Psoas muscle (tissue), 8 donors: Measurements from ENCODE around the gene PLSCR1. TPM values are rescaled to one million over a fixed set of nuclear protein-coding genes. Genes with fewer than 3 reads are reported as not detected.
"Not testable (repeated sequence)": the region's sequence is repeated elsewhere in the genome, so short reads cannot be mapped to it uniquely, and the experiment has no call there.

Experiments
- ATAC-seq, 4 donors: fragments of 200-7000 bp; cut with Tn5 transposase; one replicate each; pipeline ENCODE4 v1.9.1; 2020; ENCODE audit warnings: moderate library complexity in 3 of 4, mild to moderate bottlenecking in 2 of 4
- DNase-seq, 2 donors: peaks; one replicate each; pipeline ENCODE4 v3.0.0-alpha.2; 2020
- H3K27ac ChIP-seq: fragments of 200-600 bp; one replicate; pipeline ENCODE4 v1.8.0; 2022
- H3K27me3 ChIP-seq, 3 donors: fragments of 200-600 bp in 1 of 3; one replicate each; pipeline versions ENCODE4 v1.6.1 to v1.8.0; 2013 to 2022; ENCODE audit warnings: low read length in 2 of 3, mild to moderate bottlenecking in 2 of 3, moderate library complexity in 1 of 3; ENCODE audit not compliant: insufficient read depth in 3 of 3
- H3K36me3 ChIP-seq, 2 donors: fragments of 200-600 bp in 1 of 2; one replicate each; pipeline versions ENCODE4 v1.6.1 to v1.8.0; 2013 to 2022; ENCODE audit warnings: low read depth in 1 of 2, mild to moderate bottlenecking in 1 of 2, moderate library complexity in 1 of 2; ENCODE audit not compliant: insufficient read depth in 1 of 2
- H3K4me1 ChIP-seq: fragments of 200-600 bp; one replicate; pipeline ENCODE4 v1.8.0; 2022
- H3K4me3 ChIP-seq: fragments of 200-600 bp; one replicate; pipeline ENCODE4 v1.8.0; 2022; ENCODE audit warnings: mild to moderate bottlenecking
- H3K9me3 ChIP-seq: fragments of 200-600 bp; one replicate; pipeline ENCODE4 v1.8.0; 2022
- CTCF ChIP-seq: fragments of 200-600 bp; IDR thresholded peaks from one replicate; pipeline ENCODE4 v1.8.0; 2022; ENCODE audit warnings: antibody characterized with exemption
- WGBS, 3 donors: extraction: QIAGEN DNeasy Blood & Tissue Kit; methylation state at CpG; one replicate each; pipeline versions ENCODE4 v1.1.6 to v1.1.7; 2013; 5-methylcytosine and 5-hydroxymethylcytosine counted together
- intact Hi-C, 2 donors: fragments of 100-400 bp; cut with DNase I; formaldehyde crosslinking; loops; one replicate each; pipeline versions ENCODE4 v1.11.0 to v1.14.2; 2022
- polyA plus RNA-seq, 3 donors: library from polyadenylated mRNA; stranded (reverse); fragments of 200-250 nt; gene quantifications; one replicate each; pipeline ENCODE4 v1.2.3, GENCODE V29; 2013
- total RNA-seq, 4 donors: library from RNA; stranded (reverse); fragmentation: NEBNext Ultra II Directional in 2 of 4; extraction: Animal tissue kit (Norgen Biotek cat#: 25700) in 2 of 4; gene quantifications; one replicate each; pipeline versions ENCODE4 v1.2.1 to v1.2.4, GENCODE V29; 2021 to 2023
- donor health status: healthy with polysubstance abuse.
- donor health status: DM: no; HTN: no; CAD: no; lungs with moderate emphysema.
- donor health status: Bipolar disorder and iron deficiency.
- donor health status: healthy.
- donor health status: DM: yes; HTN: yes; CAD: no.
- donor health status: DM: no; HTN: no; CAD: no.
- donor health status: DM: no; HTN: no; CAD: no.
- donor health status: DM: yes; HTN: yes; CAD: no.

PLSCR1 gene
- total and polyA plus RNA-seq, 7 donors, result 7.1 to 31.0 (median 13.1) TPM

DNA sequence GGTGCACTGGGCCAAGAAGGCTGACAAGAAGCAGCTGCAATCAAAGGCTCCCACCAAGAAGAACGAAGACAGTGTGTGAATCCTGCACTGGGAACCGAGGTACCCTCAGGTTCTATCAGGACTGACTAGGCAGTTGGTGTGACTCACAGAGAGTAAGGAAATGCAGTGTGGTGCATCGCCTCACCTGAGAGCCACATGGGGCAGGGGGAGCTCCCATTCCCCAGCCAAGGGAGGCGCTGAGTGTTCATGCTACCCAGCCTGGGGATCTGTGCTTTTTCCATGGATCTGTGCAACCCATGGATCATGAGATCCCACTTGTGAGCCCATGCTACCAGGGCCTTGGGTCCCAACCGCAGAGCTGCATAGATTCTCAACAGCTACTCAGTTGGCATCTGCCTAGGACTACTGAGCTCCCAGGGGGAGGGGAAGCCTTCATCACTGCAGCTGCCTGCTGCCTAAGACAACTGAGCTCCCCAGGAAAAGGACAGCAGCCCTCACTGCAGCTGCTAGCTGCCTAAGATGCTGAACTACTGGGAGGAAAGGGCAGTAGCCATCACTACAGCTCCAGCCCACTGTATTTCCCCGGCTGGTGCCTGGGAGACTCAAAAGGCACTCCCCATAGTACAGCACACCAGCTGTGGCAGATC lies 68.2 kb downstream of the PLSCR1 start:
- Histone ChIP-seq H3K36me3 (no peaks in the 10 kb centered on the region), H3K4me3 (no peak overlapping the region), H3K27ac (no peak overlapping the region), H3K4me1 (no peaks in the 10 kb centered on the region), H3K27me3 (no peaks in the 10 kb centered on the region), H3K9me3 (no peaks in the 10 kb centered on the region)
- intact Hi-C loops, result no loop called here
- ATAC-seq (no peak), DNase-seq (no peak)
- WGBS, 3 donors, result 78 to 79% (median 79%) methylated on average over 6 of the region's 6 CpGs
- no peak for TF ChIP-seq CTCF

DNA sequence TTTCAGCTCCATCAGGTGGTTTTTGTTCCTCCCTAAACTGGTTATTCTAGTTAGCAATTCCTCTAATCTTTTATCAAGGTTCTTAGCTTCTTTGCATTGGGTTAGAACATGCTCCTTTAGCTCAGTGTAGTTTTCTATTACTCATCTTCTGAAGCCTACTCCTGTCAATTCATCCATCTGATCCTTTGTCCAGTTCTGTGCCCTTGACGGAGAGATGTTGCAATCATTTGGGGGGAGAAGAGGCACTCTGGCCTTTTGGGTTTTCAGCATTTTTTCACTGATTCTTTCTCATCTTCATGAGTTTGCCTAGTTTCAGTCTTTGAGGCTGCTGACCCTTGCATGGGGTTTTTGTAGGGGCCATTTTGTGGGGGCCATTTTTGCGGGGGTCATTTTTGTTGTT lies 69.4 kb downstream of the PLSCR1 start:
- WGBS, 3 donors, result 82 to 91% (median 88%) methylated on average over 2 of the region's 2 CpGs
- intact Hi-C loops, DNase-seq, H3K27ac ChIP-seq, H3K9me3 ChIP-seq, H3K36me3 ChIP-seq, H3K4me1 ChIP-seq, ATAC-seq, H3K27me3 ChIP-seq, H3K4me3 ChIP-seq: not testable (repeated sequence)

DNA sequence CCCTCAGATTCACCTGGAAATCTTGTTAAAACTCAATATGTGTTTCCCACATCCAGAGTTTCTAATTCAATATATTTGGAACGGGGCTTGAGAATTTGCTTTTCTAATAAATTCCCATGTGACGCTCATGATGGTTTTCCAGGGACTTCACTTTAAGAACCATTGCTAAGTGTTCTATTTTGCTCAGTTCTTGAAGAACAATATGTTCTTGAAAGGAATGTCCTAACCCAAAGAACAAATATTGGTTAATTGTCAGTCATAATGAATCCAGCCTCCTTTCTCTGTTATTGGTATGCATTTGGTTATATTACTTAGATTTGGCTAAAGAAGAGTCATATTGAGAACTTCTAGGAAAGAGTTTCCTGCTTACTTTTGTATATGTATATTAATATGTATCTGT lies 70.7 kb downstream of the PLSCR1 start:
- no peaks in the 10 kb centered on the region for H3K4me1 ChIP-seq
- H3K4me3 ChIP-seq, result no peak overlapping the region
- intact Hi-C loops, result no loop called here
- WGBS, 3 donors, result 83 to 87% (median 86%) methylated on average over 2 of the region's 2 CpGs
- ATAC-seq (no peak), DNase-seq (no peak)
- H3K27ac ChIP-seq, result no peak overlapping the region
- no peak for TF ChIP-seq CTCF
- no peaks in the 10 kb centered on the region for H3K9me3 ChIP-seq
- H3K27me3 ChIP-seq, result no peaks in the 10 kb centered on the region
- no peaks in the 10 kb centered on the region for H3K36me3 ChIP-seq

DNA sequence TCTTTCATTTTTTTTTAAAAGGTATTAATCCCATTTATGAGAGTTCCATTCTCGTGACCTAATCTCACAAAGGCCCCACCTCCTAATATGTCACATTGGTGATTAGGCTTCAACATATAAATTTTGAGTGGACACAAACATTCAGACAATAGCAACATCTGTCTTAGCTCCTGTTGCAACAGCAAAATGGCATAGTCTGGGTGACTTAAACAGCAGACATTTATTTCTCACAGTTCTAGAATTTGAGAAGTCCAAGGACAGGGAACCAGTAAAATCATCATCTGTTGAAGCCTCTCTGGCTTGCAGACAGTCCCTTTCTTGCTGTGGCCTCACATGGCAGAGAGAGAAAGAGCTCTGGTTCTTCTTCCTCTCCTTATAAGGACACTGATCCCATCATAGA lies 71.8 kb downstream of the PLSCR1 start:
- H3K36me3 ChIP-seq, result no peaks in the 10 kb centered on the region
- ATAC-seq, result no peak
- no peak for TF ChIP-seq CTCF
- H3K27ac ChIP-seq, result no peak overlapping the region
- intact Hi-C loops, result no loop called here
- H3K4me1 ChIP-seq, result no peaks in the 10 kb centered on the region
- no peaks in the 10 kb centered on the region for H3K27me3 ChIP-seq
- H3K4me3 ChIP-seq, result no peak overlapping the region
- no peak for DNase-seq
- 76 to 93% (median 91%) methylated on average over 1 of the region's 1 CpG for WGBS, 3 donors
- no peaks in the 10 kb centered on the region for H3K9me3 ChIP-seq

- no peak overlapping the region for H3K4me3 ChIP-seq
- no peaks in the 10 kb centered on the region for H3K4me1 ChIP-seq
- no peak for DNase-seq
- TF ChIP-seq CTCF, result no peak
- no peaks in the 10 kb centered on the region for H3K36me3 ChIP-seq
- no peak for ATAC-seq
- H3K27me3 ChIP-seq, result no peaks in the 10 kb centered on the region
- no peak overlapping the region for H3K27ac ChIP-seq
- H3K9me3 ChIP-seq, result no peaks in the 10 kb centered on the region
- 92 to 98% (median 94%) methylated on average over 1 of the region's 1 CpG for WGBS, 3 donors
- intact Hi-C loops, result no loop called here
These were observed 73.4 kb downstream of the PLSCR1 start for GRCh38 chr3:146471012-146471411.
